ENCODE results near the gene MTF1. TPM values are rescaled to one million over a fixed set of nuclear protein-coding genes. Genes with fewer than 3 reads are reported as not detected.
A peak's percentile ranks its signal among the peaks of the same experiment; 100 is the strongest.

Gene MTF1
- total RNA-seq, 6 donors from 2014 or later, result 5.2 to 27.4 (median 8.7) TPM

DNA sequence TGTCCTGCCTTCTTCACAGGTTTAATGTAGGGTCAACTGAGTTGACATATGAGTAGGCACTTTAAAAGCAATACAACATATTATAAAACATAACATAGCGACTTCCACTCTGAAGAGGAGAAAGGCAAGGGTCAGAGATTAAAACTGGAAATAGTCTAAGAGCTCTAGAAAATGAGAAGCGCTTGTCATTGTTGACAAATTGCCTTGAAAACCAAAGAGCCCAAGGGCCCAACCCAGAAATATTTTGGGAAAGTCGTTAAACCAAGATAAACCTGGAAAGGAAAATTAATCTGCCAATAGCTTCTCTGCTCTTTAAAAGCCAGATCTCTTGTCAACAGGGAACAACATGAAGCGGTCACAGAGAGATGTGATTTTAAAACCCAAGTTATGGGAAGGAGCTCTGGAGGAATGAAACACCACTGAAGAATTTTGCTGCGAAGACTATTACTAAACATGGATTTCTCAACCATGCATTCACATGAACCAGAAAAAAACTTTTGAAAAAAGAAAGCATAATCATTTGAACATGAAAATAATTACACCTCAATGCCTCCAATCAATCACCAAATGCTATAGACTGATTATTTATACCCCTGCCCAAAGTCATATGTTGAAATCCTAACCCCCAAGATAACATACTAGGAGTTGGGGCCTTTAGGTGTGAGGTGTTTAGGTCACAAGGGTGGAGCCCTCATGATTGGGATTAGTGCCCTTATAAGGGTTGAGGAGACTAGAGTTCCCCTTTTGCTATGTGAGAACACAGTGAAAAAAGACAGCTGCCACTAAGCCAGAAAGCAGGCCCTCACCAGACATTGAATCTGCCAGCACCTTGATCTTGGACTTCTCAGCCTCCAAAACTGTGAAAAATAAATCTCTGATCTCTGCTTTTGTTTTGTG lies 33.0 kb upstream of the MTF1 start:
- 63 to 71% methylated on average over 5 of the region's 5 CpGs for WGBS, 2 donors
- no peak for ATAC-seq (ENCODE audit: low FRiP score in 2 of 2)
- peaks cover 0 to 9% (median 0%) of the 10 kb centered on the region in 4 donors for H3K4me1 ChIP-seq

DNA sequence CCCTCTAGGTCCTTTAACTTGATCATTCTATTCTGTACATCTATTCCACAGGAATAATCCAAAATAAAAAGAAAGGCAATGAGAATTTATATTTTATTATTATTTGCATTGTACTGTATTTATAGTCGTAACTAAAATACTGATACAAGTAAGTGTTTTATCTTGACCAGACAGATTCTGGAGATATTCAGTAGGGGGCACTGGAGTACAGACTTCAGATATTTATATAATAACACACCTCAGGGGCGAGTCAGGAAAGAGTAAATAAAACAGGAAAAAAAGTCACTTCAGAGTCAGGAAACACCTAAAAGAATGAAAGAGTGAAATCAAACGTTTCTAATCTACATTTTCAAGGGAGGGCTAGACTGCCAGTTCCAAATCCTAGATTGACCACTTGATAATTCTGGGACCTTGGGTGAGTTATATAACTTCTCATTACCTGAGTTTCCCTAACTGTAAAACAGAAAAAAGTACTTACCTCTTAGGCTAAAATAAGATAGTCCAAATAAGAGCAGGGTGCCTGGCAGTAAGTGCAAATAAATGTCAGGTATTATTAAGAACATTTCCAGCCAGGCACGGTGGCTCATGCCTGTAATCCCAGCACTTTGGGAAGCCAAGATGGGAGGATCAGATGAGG lies 31.1 kb upstream of the MTF1 start:
- H3K4me1 ChIP-seq, result peaks cover 0 to 9% (median 0%) of the 10 kb centered on the region in 4 donors
- ATAC-seq (ENCODE audit: low FRiP score in 2 of 2) (peak in 1 of 2 donors; percentile 57), DNase-seq (no peak)
- H3K27me3 ChIP-seq, result no peaks in the 10 kb centered on the region
- H3K27ac ChIP-seq, result peak overlapping the region in 1 of 4 donors; percentile 30
- no peak for TF ChIP-seq POLR2A (IDR thresholded peaks at IDR 0.05)
- TF ChIP-seq, protein P1, sequence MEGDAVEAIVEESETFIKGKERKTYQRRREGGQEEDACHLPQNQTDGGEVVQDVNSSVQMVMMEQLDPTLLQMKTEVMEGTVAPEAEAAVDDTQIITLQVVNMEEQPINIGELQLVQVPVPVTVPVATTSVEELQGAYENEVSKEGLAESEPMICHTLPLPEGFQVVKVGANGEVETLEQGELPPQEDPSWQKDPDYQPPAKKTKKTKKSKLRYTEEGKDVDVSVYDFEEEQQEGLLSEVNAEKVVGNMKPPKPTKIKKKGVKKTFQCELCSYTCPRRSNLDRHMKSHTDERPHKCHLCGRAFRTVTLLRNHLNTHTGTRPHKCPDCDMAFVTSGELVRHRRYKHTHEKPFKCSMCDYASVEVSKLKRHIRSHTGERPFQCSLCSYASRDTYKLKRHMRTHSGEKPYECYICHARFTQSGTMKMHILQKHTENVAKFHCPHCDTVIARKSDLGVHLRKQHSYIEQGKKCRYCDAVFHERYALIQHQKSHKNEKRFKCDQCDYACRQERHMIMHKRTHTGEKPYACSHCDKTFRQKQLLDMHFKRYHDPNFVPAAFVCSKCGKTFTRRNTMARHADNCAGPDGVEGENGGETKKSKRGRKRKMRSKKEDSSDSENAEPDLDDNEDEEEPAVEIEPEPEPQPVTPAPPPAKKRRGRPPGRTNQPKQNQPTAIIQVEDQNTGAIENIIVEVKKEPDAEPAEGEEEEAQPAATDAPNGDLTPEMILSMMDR (IDR thresholded peaks at IDR 0.05), result peak in 5 of 6 experiments; percentile 30 to 67 (median 54)
- H3K36me3 ChIP-seq, result peaks cover 35 to 51% (median 44%) of the 10 kb centered on the region in 4 donors
- 21 to 24% methylated on average over 4 of the region's 4 CpGs for WGBS, 2 donors
- H3K4me3 ChIP-seq, result no peak overlapping the region
- no peaks in the 10 kb centered on the region for H3K9me3 ChIP-seq

More for the DNA sequence above, 33.0 kb upstream of the MTF1 start:
- H3K4me3 ChIP-seq, result no peak overlapping the region
- H3K27me3 ChIP-seq, result no peaks in the 10 kb centered on the region
- H3K27ac ChIP-seq, result peak overlapping the region in 1 of 4 donors; percentile 1
- peaks cover 22 to 32% (median 26%) of the 10 kb centered on the region in 4 donors for H3K36me3 ChIP-seq
- DNase-seq, result no peak
- no peak for TF ChIP-seq POLR2A (IDR thresholded peaks at IDR 0.05)
- TF ChIP-seq, protein P1 (IDR thresholded peaks at IDR 0.05), result no peak
- TF ChIP-seq POLR2AphosphoS5 (IDR thresholded peaks at IDR 0.05), result no peak
- TF ChIP-seq EP300 (IDR thresholded peaks at IDR 0.05), result no peak
- no peaks in the 10 kb centered on the region for H3K9me3 ChIP-seq

DNA sequence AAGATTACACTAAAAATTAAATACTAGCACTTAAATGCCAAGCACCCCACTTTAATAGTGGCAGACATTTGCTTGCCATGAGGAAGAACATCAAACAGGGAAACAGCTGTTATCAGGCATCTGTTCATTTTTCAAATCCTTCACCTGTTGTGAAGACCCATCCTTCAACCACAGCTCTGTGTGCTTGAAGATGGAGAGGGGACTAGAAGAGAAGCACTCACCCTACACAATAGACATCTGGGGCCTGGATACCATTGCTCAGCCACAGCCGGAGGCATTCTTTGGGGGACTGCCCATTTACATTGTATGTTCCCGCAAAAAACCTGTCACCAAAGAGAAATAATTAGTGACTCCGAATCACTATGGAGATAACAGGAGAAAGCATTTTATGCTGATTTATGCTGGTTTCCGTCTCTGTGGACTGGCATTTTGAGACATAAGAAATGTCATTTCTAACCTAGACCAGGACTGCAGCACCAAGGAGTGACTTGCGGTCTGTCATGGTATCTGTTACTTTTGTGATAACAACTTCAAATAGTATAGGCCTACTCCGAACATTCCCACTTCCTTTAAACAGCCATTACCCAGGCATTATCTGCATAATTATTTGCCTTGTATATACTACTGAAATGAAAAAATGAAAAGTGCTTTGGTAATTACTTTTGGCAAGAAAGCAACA lies 28.8 kb upstream of the MTF1 start:
- no peak for ATAC-seq (ENCODE audit: low FRiP score in 2 of 2)
- no peaks in the 10 kb centered on the region for H3K27me3 ChIP-seq
- DNase-seq, result no peak
- H3K27ac ChIP-seq, result no peak overlapping the region
- TF ChIP-seq, protein P1 (IDR thresholded peaks at IDR 0.05), result no peak
- TF ChIP-seq EP300 (IDR thresholded peaks at IDR 0.05), result no peak
- TF ChIP-seq POLR2A (IDR thresholded peaks at IDR 0.05), result no peak
- no peak for TF ChIP-seq POLR2AphosphoS5 (IDR thresholded peaks at IDR 0.05)
- H3K36me3 ChIP-seq, result peaks cover 47 to 74% (median 63%) of the 10 kb centered on the region in 4 donors
- WGBS, 2 donors, result 91 to 93% methylated on average over 6 of the region's 6 CpGs
- peaks cover 0 to 9% (median 0%) of the 10 kb centered on the region in 4 donors for H3K4me1 ChIP-seq
- no peak overlapping the region for H3K4me3 ChIP-seq
- no peaks in the 10 kb centered on the region for H3K9me3 ChIP-seq

DNA sequence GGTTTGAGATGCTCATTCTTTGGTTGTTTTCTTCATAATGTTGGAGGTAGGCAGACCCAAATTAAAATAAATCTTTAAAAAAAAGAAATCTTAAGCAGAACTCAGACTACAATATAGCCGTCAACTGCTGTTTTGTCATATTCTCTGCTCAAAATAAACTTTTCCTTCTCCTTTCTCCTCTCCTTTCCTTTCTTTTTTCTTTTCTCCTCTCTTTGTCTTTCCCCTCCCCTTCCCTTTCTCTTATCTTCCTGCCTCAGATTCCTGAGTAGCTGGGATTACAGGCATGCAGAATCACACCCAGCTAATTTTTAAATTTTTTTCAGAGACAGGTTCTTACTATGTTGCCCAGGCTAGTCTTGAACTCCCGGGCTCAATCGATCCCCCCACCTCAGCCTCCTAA lies 24.8 kb upstream of the MTF1 start:
- 81 to 88% methylated on average over 3 of the region's 3 CpGs for WGBS, 2 donors
- Histone ChIP-seq H3K27me3 (no peaks in the 10 kb centered on the region), H3K4me1 (no peaks in the 10 kb centered on the region), H3K27ac (no peak overlapping the region), H3K9me3 (no peaks in the 10 kb centered on the region), H3K4me3 (no peak overlapping the region), H3K36me3 (peaks cover 74 to 100% (median 92%) of the 10 kb centered on the region in 4 donors)
- TF ChIP-seq POLR2A (IDR thresholded peaks at IDR 0.05) (no peak), POLR2AphosphoS5 (IDR thresholded peaks at IDR 0.05) (no peak), EP300 (IDR thresholded peaks at IDR 0.05) (no peak)
- ATAC-seq (ENCODE audit: low FRiP score in 2 of 2) (no peak), DNase-seq (no peak)

DNA sequence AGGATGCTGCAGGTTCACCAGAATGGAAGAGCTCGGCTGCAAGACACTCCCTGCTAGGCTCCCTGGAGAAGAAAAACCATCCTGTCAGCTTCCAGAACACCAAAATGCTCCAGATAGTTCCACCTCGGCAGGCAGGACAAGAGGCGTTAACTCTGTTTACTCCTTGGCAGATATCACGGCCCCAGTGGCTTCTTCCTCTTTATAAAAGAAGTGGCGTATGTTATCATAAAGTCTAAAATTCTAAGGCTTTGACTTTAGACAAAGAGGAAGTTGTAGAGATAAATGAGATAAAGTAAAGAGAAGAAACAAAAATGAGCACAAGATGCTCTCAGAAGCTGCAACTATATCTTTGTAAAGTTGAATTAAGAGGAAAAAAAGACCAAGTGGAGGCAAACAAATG lies 24.3 kb upstream of the MTF1 start:
- Histone ChIP-seq H3K4me1 (no peaks in the 10 kb centered on the region), H3K4me3 (no peak overlapping the region), H3K9me3 (no peaks in the 10 kb centered on the region), H3K27ac (no peak overlapping the region), H3K27me3 (no peaks in the 10 kb centered on the region), H3K36me3 (peaks cover 69 to 100% (median 91%) of the 10 kb centered on the region in 4 donors)
- DNase-seq (no peak), ATAC-seq (ENCODE audit: low FRiP score in 2 of 2) (no peak)
- 57 to 65% methylated on average over 5 of the region's 5 CpGs for WGBS, 2 donors
- no peak for TF ChIP-seq POLR2A (IDR thresholded peaks at IDR 0.05)
- TF ChIP-seq, protein P1 (IDR thresholded peaks at IDR 0.05), result no peak
- no peak for TF ChIP-seq POLR2AphosphoS5 (IDR thresholded peaks at IDR 0.05)
- TF ChIP-seq EP300 (IDR thresholded peaks at IDR 0.05), result no peak
